ENCODE measurements around the gene ZSCAN21. TPM values are rescaled to one million over a fixed set of nuclear protein-coding genes. Genes with fewer than 3 reads are reported as not detected.

Gene ZSCAN21
- total and polyA plus RNA-seq, 7 experiments from 2014 or later: 3.9 to 13.4 (median 6.8) TPM

GRCh38 chr7:100093498-100093897 lies 43.9 kb downstream of the ZSCAN21 start:
- Histone ChIP-seq H3K27me3 (ENCODE audit: control insufficient read depth in 2 of 2, insufficient read depth in 2 of 2, low read length in 2 of 2) (no peaks in the 10 kb centered on the region), H3K36me3 (ENCODE audit: control insufficient read depth in 2 of 3, insufficient read depth in 3 of 3, low read length in 3 of 3) (peaks cover 22 to 85% (median 39%) of the 10 kb centered on the region in 3 experiments), H3K4me1 (ENCODE audit: control insufficient read depth in 2 of 2, insufficient read depth in 2 of 2, low read length in 2 of 2) (peaks cover 5 to 15% of the 10 kb centered on the region in 2 donors), H3K27ac (ENCODE audit: low read depth, low read length) (no peak overlapping the region), H3K4me3 (ENCODE audit: low read length) (no peak overlapping the region), H3K9me3 (ENCODE audit: control insufficient read depth in 2 of 3, low read length in 3 of 3) (no peaks in the 10 kb centered on the region)
- Mint-ChIP-seq H3K4me3 (no peak overlapping the region), H3K27ac (peak overlapping the region in 1 of 9 donors; percentile 10), H3K27me3 (no peaks in the 10 kb centered on the region), H3K9me3 (peaks cover 0 to 6% (median 0%) of the 10 kb centered on the region in 11 donors), H3K36me3 (peaks cover 17 to 65% (median 33%) of the 10 kb centered on the region in 5 donors), H3K4me1 (peaks cover 15 to 51% (median 35%) of the 10 kb centered on the region in 7 donors)
- intact Hi-C loops (cut with micrococcal nuclease): no loop called here
- DNase-seq: no peak
- ChIA-PET CTCF (no interaction called here), POLR2A (no interaction called here)
- no peak for ATAC-seq

- peaks cover 22 to 70% (median 38%) of the 10 kb centered on the region in 5 donors for H3K36me3 Mint-ChIP-seq
- H3K4me3 Mint-ChIP-seq: no peak overlapping the region
- Histone ChIP-seq H3K27ac (ENCODE audit: low read depth, low read length) (no peak overlapping the region), H3K9me3 (ENCODE audit: control insufficient read depth in 2 of 3, low read length in 3 of 3) (no peaks in the 10 kb centered on the region), H3K27me3 (ENCODE audit: control insufficient read depth in 2 of 2, insufficient read depth in 2 of 2, low read length in 2 of 2) (no peaks in the 10 kb centered on the region), H3K4me3 (ENCODE audit: low read length) (no peak overlapping the region), H3K36me3 (ENCODE audit: control insufficient read depth in 2 of 3, insufficient read depth in 3 of 3, low read length in 3 of 3) (peaks cover 25 to 89% (median 44%) of the 10 kb centered on the region in 3 experiments), H3K4me1 (ENCODE audit: control insufficient read depth in 2 of 2, insufficient read depth in 2 of 2, low read length in 2 of 2) (peaks cover 6 to 20% of the 10 kb centered on the region in 2 donors)
- POLR2A ChIA-PET: interaction anchor here (0.9 kb wide), 1 partner anchor 27 kb away, joined by 3 read pairs; no protein-coding TSS in a partner anchor
- ATAC-seq (no peak), DNase-seq (no peak)
- intact Hi-C loops (cut with micrococcal nuclease): no loop called here
- peaks cover 20 to 55% (median 40%) of the 10 kb centered on the region in 7 donors for H3K4me1 Mint-ChIP-seq
- peak overlapping the region in 1 of 9 donors; percentile 38 for H3K27ac Mint-ChIP-seq
- H3K27me3 Mint-ChIP-seq: no peaks in the 10 kb centered on the region
- peaks cover 0 to 5% (median 0%) of the 10 kb centered on the region in 11 donors for H3K9me3 Mint-ChIP-seq
- CTCF ChIA-PET: no interaction called here
Observed at GRCh38 chr7:100093925-100094486, 44.4 kb downstream of the ZSCAN21 start.

- H3K27ac ChIP-seq (ENCODE audit: low read depth, low read length): no peak overlapping the region
- Mint-ChIP-seq H3K36me3 (peaks cover 25 to 76% (median 45%) of the 10 kb centered on the region in 5 donors), H3K4me3 (no peak overlapping the region), H3K27me3 (no peaks in the 10 kb centered on the region), H3K4me1 (peaks cover 25 to 59% (median 43%) of the 10 kb centered on the region in 7 donors), H3K9me3 (peaks cover 0 to 1% (median 0%) of the 10 kb centered on the region in 11 donors), H3K27ac (peak overlapping the region in 3 of 9 donors; percentile 24 to 59 (median 52))
- ChIA-PET CTCF (interaction anchor here (0.6 kb wide), 1 partner anchor 396 kb away, joined by 3 read pairs; no protein-coding TSS in a partner anchor), POLR2A (interaction anchor here (0.5 to 1.4 kb wide), 4 partner anchors 10 to 29 kb away, joined by 3 read pairs; no protein-coding TSS in a partner anchor)
- H3K27me3 ChIP-seq (ENCODE audit: control insufficient read depth in 2 of 2, insufficient read depth in 2 of 2, low read length in 2 of 2): no peaks in the 10 kb centered on the region
- no peak overlapping the region for H3K4me3 ChIP-seq (ENCODE audit: low read length)
- intact Hi-C loops (cut with micrococcal nuclease): no loop called here
- H3K36me3 ChIP-seq (ENCODE audit: control insufficient read depth in 2 of 3, insufficient read depth in 3 of 3, low read length in 3 of 3): peaks cover 25 to 91% (median 48%) of the 10 kb centered on the region in 3 experiments
- no peak for DNase-seq
- no peak for ATAC-seq
- no peaks in the 10 kb centered on the region for H3K9me3 ChIP-seq (ENCODE audit: control insufficient read depth in 2 of 3, low read length in 3 of 3)
- peaks cover 15 to 25% of the 10 kb centered on the region in 2 donors for H3K4me1 ChIP-seq (ENCODE audit: control insufficient read depth in 2 of 2, insufficient read depth in 2 of 2, low read length in 2 of 2)
Observed at GRCh38 chr7:100095289-100095688, 45.7 kb downstream of the ZSCAN21 start.

- Mint-ChIP-seq H3K4me1 (peaks cover 25 to 56% (median 39%) of the 10 kb centered on the region in 7 donors), H3K9me3 (peaks cover 0 to 5% (median 0%) of the 10 kb centered on the region in 11 donors), H3K4me3 (peak overlapping the region in 1 of 10 donors; percentile 29), H3K27me3 (no peaks in the 10 kb centered on the region), H3K27ac (peak overlapping the region in 6 of 9 donors; percentile 14 to 59 (median 54)), H3K36me3 (peaks cover 25 to 72% (median 41%) of the 10 kb centered on the region in 5 donors)
- H3K36me3 ChIP-seq (ENCODE audit: control insufficient read depth in 2 of 3, insufficient read depth in 3 of 3, low read length in 3 of 3): peaks cover 25 to 89% (median 45%) of the 10 kb centered on the region in 3 experiments
- H3K27me3 ChIP-seq (ENCODE audit: control insufficient read depth in 2 of 2, insufficient read depth in 2 of 2, low read length in 2 of 2): no peaks in the 10 kb centered on the region
- intact Hi-C loops (cut with micrococcal nuclease): no loop called here
- CTCF ChIA-PET: interaction anchor here (0.6 kb wide), 1 partner anchor 396 kb away, joined by 3 read pairs; no protein-coding TSS in a partner anchor
- H3K4me1 ChIP-seq (ENCODE audit: control insufficient read depth in 2 of 2, insufficient read depth in 2 of 2, low read length in 2 of 2): peaks cover 15 to 25% of the 10 kb centered on the region in 2 donors
- ATAC-seq (no peak), DNase-seq (no peak)
- POLR2A ChIA-PET: interaction anchor here (0.5 to 1.4 kb wide), 3 partner anchors 9 to 28 kb away, joined by 3 read pairs; no protein-coding TSS in a partner anchor
- H3K27ac ChIP-seq (ENCODE audit: low read depth, low read length): no peak overlapping the region
- no peak overlapping the region for H3K4me3 ChIP-seq (ENCODE audit: low read length)
- no peaks in the 10 kb centered on the region for H3K9me3 ChIP-seq (ENCODE audit: control insufficient read depth in 2 of 3, low read length in 3 of 3)
Observed at GRCh38 chr7:100095704-100096103, 46.1 kb downstream of the ZSCAN21 start.

- peak overlapping the region; percentile 91 for H3K27ac ChIP-seq (ENCODE audit: low read depth, low read length)
- ChIA-PET POLR2A (interaction anchor here (0.5 to 4.6 kb wide), 7 partner anchors 10 to 1150 kb away, joined by 3 to 107 read pairs (median 4); partner anchors contain the start of genes COPS6, MBLAC1, TRIM4 and ZCWPW1), CTCF (no interaction called here)
- ATAC-seq (no peak), DNase-seq (no peak)
- Mint-ChIP-seq H3K27me3 (no peaks in the 10 kb centered on the region), H3K9me3 (peaks cover 0 to 5% (median 0%) of the 10 kb centered on the region in 11 donors), H3K36me3 (peaks cover 25 to 41% (median 32%) of the 10 kb centered on the region in 5 donors), H3K27ac (peak overlapping the region; percentile 59 to 98 (median 96)), H3K4me1 (peaks cover 27 to 54% (median 39%) of the 10 kb centered on the region in 7 donors), H3K4me3 (peak overlapping the region; percentile 85 to 95 (median 93))
- no peaks in the 10 kb centered on the region for H3K9me3 ChIP-seq (ENCODE audit: control insufficient read depth in 2 of 3, low read length in 3 of 3)
- no peaks in the 10 kb centered on the region for H3K27me3 ChIP-seq (ENCODE audit: control insufficient read depth in 2 of 2, insufficient read depth in 2 of 2, low read length in 2 of 2)
- no peak overlapping the region for H3K4me3 ChIP-seq (ENCODE audit: low read length)
- peaks cover 17 to 25% of the 10 kb centered on the region in 2 donors for H3K4me1 ChIP-seq (ENCODE audit: control insufficient read depth in 2 of 2, insufficient read depth in 2 of 2, low read length in 2 of 2)
- intact Hi-C loops (cut with micrococcal nuclease): no loop called here
- H3K36me3 ChIP-seq (ENCODE audit: control insufficient read depth in 2 of 3, insufficient read depth in 3 of 3, low read length in 3 of 3): peaks cover 25 to 61% (median 38%) of the 10 kb centered on the region in 3 experiments
Observed at GRCh38 chr7:100098913-100099312, 49.3 kb downstream of the ZSCAN21 start.

- ATAC-seq: no peak
- ChIA-PET POLR2A (interaction anchor here (0.5 to 4.6 kb wide), 8 partner anchors 10 to 1150 kb away, joined by 3 to 107 read pairs (median 6); partner anchors contain the start of genes COPS6, MBLAC1, TRIM4 and ZCWPW1), CTCF (interaction anchor here (1.7 kb wide), 1 partner anchor 50 kb away, joined by 4 read pairs; the partner anchor contains the start of gene ZSCAN21)
- H3K36me3 Mint-ChIP-seq: peaks cover 25 to 37% (median 32%) of the 10 kb centered on the region in 5 donors
- peak in 2 of 9 donors; percentile 19 to 24 for DNase-seq
- H3K27me3 ChIP-seq (ENCODE audit: control insufficient read depth in 2 of 2, insufficient read depth in 2 of 2, low read length in 2 of 2): no peaks in the 10 kb centered on the region
- intact Hi-C loops (cut with micrococcal nuclease): no loop called here
- peaks cover 0 to 5% (median 0%) of the 10 kb centered on the region in 11 donors for H3K9me3 Mint-ChIP-seq
- no peaks in the 10 kb centered on the region for H3K27me3 Mint-ChIP-seq
- peak overlapping the region; percentile 98 for H3K4me3 ChIP-seq (ENCODE audit: low read length)
- H3K27ac ChIP-seq (ENCODE audit: low read depth, low read length): peak overlapping the region; percentile 91
- H3K36me3 ChIP-seq (ENCODE audit: control insufficient read depth in 2 of 3, insufficient read depth in 3 of 3, low read length in 3 of 3): peaks cover 24 to 56% (median 33%) of the 10 kb centered on the region in 3 experiments
- peaks cover 27 to 54% (median 41%) of the 10 kb centered on the region in 7 donors for H3K4me1 Mint-ChIP-seq
- no peaks in the 10 kb centered on the region for H3K9me3 ChIP-seq (ENCODE audit: control insufficient read depth in 2 of 3, low read length in 3 of 3)
- peaks cover 17 to 25% of the 10 kb centered on the region in 2 donors for H3K4me1 ChIP-seq (ENCODE audit: control insufficient read depth in 2 of 2, insufficient read depth in 2 of 2, low read length in 2 of 2)
- peak overlapping the region; percentile 90 to 98 (median 96) for H3K27ac Mint-ChIP-seq
- peak overlapping the region; percentile 85 to 95 (median 93) for H3K4me3 Mint-ChIP-seq
Observed at GRCh38 chr7:100099452-100099851, 49.9 kb downstream of the ZSCAN21 start.

Measured in naive thymus-derived CD4-positive, alpha-beta T cell (primary cell).